GM18861 (cell line): ENCODE data around the gene TPM2.
"Not testable (repeated sequence)": the region's sequence is repeated elsewhere in the genome, so short reads cannot be mapped to it uniquely, and the experiment has no call there.

ENCODE experiments used
- ATAC-seq: cut with Tn5 transposase; IDR thresholded peaks from one replicate; pipeline ENCODE4 v1.9.1; 2021; ENCODE audit not compliant: unreplicated experiment

TPM2 gene

GRCh38 chr9:35657546-35658136 lies 32.1 kb downstream of the TPM2 start, which contains the start of gene RMRP:
RMRP (minus strand) TSS chr9:35658019.
- ATAC-seq: peak; percentile 80

GRCh38 chr9:35656831-35657545 lies 32.7 kb downstream of the TPM2 start:
- no peak for ATAC-seq

GRCh38 chr9:35656348-35656747 lies 33.4 kb downstream of the TPM2 start:
- ATAC-seq: no peak

- ATAC-seq: no peak
These were observed 36.1 kb downstream of the TPM2 start for GRCh38 chr9:35653611-35654010.

GRCh38 chr9:35652829-35653209 lies 36.9 kb downstream of the TPM2 start:
- no peak for ATAC-seq

- ATAC-seq: no peak
These were observed 37.5 kb downstream of the TPM2 start for GRCh38 chr9:35651956-35652828.

- ATAC-seq: no peak
These were observed 39.2 kb downstream of the TPM2 start, which contains the start of gene SIT1 for GRCh38 chr9:35650341-35651158. SIT1 (minus strand) TSS chr9:35650931; CDS start chr9:35650853, 78 bp downstream.

GRCh38 chr9:35649431-35650340 lies 40.0 kb downstream of the TPM2 start:
- ATAC-seq: no peak

GRCh38 chr9:35646533-35647265 lies 43.0 kb downstream of the TPM2 start:
- peak; percentile 84 for ATAC-seq

GRCh38 chr9:35646153-35646532 lies 43.6 kb downstream of the TPM2 start:
- ATAC-seq: peak; percentile 17

GRCh38 chr9:35645736-35646135 lies 44.0 kb downstream of the TPM2 start:
- ATAC-seq: not testable (repeated sequence)

GRCh38 chr9:35643046-35643445 lies 46.7 kb downstream of the TPM2 start:
- ATAC-seq: no peak

- ATAC-seq: not testable (repeated sequence)
These were observed 48.2 kb downstream of the TPM2 start for GRCh38 chr9:35641478-35641877.

GRCh38 chr9:35640431-35640830 lies 49.3 kb downstream of the TPM2 start:
- ATAC-seq: not testable (repeated sequence)

GRCh38 chr9:35639631-35640030 lies 50.1 kb downstream of the TPM2 start:
- ATAC-seq: no peak

GRCh38 chr9:35639225-35639624 lies 50.5 kb downstream of the TPM2 start:
- not testable (repeated sequence) for ATAC-seq

- not testable (repeated sequence) for ATAC-seq
These were observed 51.0 kb downstream of the TPM2 start for GRCh38 chr9:35638751-35639150.

GRCh38 chr9:35637427-35637955 lies 52.2 kb downstream of the TPM2 start:
- ATAC-seq: not testable (repeated sequence)

- not testable (repeated sequence) for ATAC-seq
These were observed 52.9 kb downstream of the TPM2 start for GRCh38 chr9:35636877-35637246.
